ENCODE results near the gene PSMC2. TPM values are rescaled to one million over a fixed set of nuclear protein-coding genes. Genes with fewer than 3 reads are reported as not detected.

PSMC2 gene
- total RNA-seq, 1 experiment from 2014 or later = 128 TPM

DNA sequence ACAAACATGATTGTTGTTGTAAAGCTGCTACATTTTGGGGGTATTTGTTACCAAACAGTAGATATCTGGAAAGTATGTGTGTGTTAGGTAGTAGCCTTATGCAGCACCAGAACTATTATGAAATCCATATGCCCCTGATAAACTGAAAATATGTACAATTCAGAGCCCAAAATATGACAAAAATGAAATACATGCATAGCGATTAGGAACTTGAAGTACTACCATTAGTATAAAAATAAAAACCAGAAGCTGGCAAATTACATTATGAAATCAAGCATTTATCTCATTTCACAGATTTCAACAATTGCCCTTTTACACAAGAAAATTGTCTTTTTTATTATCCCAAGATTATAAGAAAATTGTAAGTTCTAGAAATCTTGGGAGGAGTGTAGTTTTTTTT, 64.7 kb downstream of the PSMC2 start:
- no peak overlapping the region for H3K4me3 Mint-ChIP-seq
- Histone ChIP-seq H2BK5ac (ENCODE audit: insufficient read length, low read length) (no peak overlapping the region), H3K79me2 (ENCODE audit: insufficient read depth, low read length) (no peaks in the 10 kb centered on the region), H2AFZ (ENCODE audit: low read length) (no peak overlapping the region), H3K4me2 (ENCODE audit: insufficient read depth, insufficient read length, low read length) (no peak overlapping the region), H4K91ac (ENCODE audit: insufficient read length, low read depth, low read length) (no peak overlapping the region), H4K20me1 (ENCODE audit: control insufficient read depth, insufficient read depth, insufficient read length) (no peaks in the 10 kb centered on the region), H2BK15ac (ENCODE audit: low read depth, low read length) (no peak overlapping the region), H3K23ac (ENCODE audit: insufficient read length, low read depth, low read length) (no peak overlapping the region), H3K56ac (ENCODE audit: insufficient read length, low read depth, low read length) (no peak overlapping the region), H3K27me3 (ENCODE audit: insufficient read depth, low read length) (no peaks in the 10 kb centered on the region), H2BK12ac (ENCODE audit: insufficient read length, low read depth, low read length) (no peak overlapping the region), H3K18ac (ENCODE audit: insufficient read length, low read depth, low read length) (no peak overlapping the region), H3K4ac (ENCODE audit: low read depth, low read length) (no peak overlapping the region), H3K9ac (ENCODE audit: extremely low read depth, insufficient read length, low read length) (no peak overlapping the region), H3K9me3 (ENCODE audit: control insufficient read depth, low read depth, low read length) (no peaks in the 10 kb centered on the region), H3K27ac (ENCODE audit: insufficient read length, low read depth, low read length) (no peak overlapping the region), H4K5ac (ENCODE audit: insufficient read length, low read depth, low read length) (no peak overlapping the region), H4K8ac (replicated peaks; ENCODE audit: insufficient read length, low read depth, low read length) (no peak overlapping the region), H3K23me2 (ENCODE audit: insufficient read length, low read depth, low read length, poor library complexity, severe bottlenecking) (no peaks in the 10 kb centered on the region), H2BK20ac (ENCODE audit: low read depth, low read length, poor library complexity, severe bottlenecking) (no peak overlapping the region), H3T11ph (ENCODE audit: low read length) (no peak overlapping the region), H2AK5ac (ENCODE audit: insufficient read length, low read length) (no peak overlapping the region), H3K79me1 (ENCODE audit: insufficient read depth, low read depth, low read length, poor library complexity, severe bottlenecking) (no peaks in the 10 kb centered on the region), H3K4me1 (ENCODE audit: insufficient read depth, low read length) (no peaks in the 10 kb centered on the region), H3K14ac (ENCODE audit: insufficient read depth, low read length) (no peak overlapping the region), H2BK120ac (ENCODE audit: low read depth, low read length, poor library complexity, severe bottlenecking) (no peak overlapping the region)
- no peaks in the 10 kb centered on the region for H3K4me1 Mint-ChIP-seq
- H3K27ac Mint-ChIP-seq = no peak overlapping the region
- no peaks in the 10 kb centered on the region for H3K36me3 Mint-ChIP-seq (ENCODE audit: insufficient read depth in 1 of 3, low read depth in 3 of 3)
- H3K27me3 Mint-ChIP-seq (ENCODE audit: low read depth) = no peaks in the 10 kb centered on the region; the same call in none of the 2 replicates
- H3K9me3 Mint-ChIP-seq = no peaks in the 10 kb centered on the region
- WGBS (ENCODE audit: extremely low coverage, insufficient read length, low lambda C conversion rate) = no CpG with 5 or more reads among the region's 1 CpG
- no peak for DNase-seq
- TF ChIP-seq, protein P1, sequence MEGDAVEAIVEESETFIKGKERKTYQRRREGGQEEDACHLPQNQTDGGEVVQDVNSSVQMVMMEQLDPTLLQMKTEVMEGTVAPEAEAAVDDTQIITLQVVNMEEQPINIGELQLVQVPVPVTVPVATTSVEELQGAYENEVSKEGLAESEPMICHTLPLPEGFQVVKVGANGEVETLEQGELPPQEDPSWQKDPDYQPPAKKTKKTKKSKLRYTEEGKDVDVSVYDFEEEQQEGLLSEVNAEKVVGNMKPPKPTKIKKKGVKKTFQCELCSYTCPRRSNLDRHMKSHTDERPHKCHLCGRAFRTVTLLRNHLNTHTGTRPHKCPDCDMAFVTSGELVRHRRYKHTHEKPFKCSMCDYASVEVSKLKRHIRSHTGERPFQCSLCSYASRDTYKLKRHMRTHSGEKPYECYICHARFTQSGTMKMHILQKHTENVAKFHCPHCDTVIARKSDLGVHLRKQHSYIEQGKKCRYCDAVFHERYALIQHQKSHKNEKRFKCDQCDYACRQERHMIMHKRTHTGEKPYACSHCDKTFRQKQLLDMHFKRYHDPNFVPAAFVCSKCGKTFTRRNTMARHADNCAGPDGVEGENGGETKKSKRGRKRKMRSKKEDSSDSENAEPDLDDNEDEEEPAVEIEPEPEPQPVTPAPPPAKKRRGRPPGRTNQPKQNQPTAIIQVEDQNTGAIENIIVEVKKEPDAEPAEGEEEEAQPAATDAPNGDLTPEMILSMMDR (conservative IDR thresholded peaks at IDR 0.05) = no peak
